GM19043 (cell line): Measurements from ENCODE around the gene WDR11.
A peak's percentile ranks its signal among the peaks of the same experiment; 100 is the strongest.

ENCODE experiments used
- ATAC-seq: cut with Tn5 transposase; IDR thresholded peaks from one replicate; pipeline ENCODE4 v1.9.1; 2021; ENCODE audit warnings: low read depth; ENCODE audit not compliant: unreplicated experiment

Gene WDR11

GRCh38 chr10:120850911-120851865, at the start of gene WDR11:
WDR11 (plus strand) TSS chr10:120851362; CDS start chr10:120851421, 59 bp downstream.
- ATAC-seq, result peak; percentile 95

- no peak for ATAC-seq
Measured at GRCh38 chr10:120802935-120803334, 48.2 kb upstream of the WDR11 start.

- no peak for ATAC-seq
Measured at GRCh38 chr10:120803972-120804371, 47.2 kb upstream of the WDR11 start.

GRCh38 chr10:120805014-120805812, 45.9 kb upstream of the WDR11 start:
- no peak for ATAC-seq

GRCh38 chr10:120806081-120806480, 45.1 kb upstream of the WDR11 start:
- no peak for ATAC-seq

GRCh38 chr10:120810298-120810697, 40.9 kb upstream of the WDR11 start:
- no peak for ATAC-seq

- ATAC-seq, result no peak
Measured at GRCh38 chr10:120813085-120813484, 38.1 kb upstream of the WDR11 start.

GRCh38 chr10:120818301-120818700, 32.9 kb upstream of the WDR11 start:
- no peak for ATAC-seq

GRCh38 chr10:120819366-120819765, 31.8 kb upstream of the WDR11 start:
- ATAC-seq, result no peak

- ATAC-seq, result no peak
Measured at GRCh38 chr10:120823266-120823665, 27.9 kb upstream of the WDR11 start.

- ATAC-seq, result no peak
Measured at GRCh38 chr10:120824881-120825309, 26.3 kb upstream of the WDR11 start.

GRCh38 chr10:120825878-120826769, 25.0 kb upstream of the WDR11 start:
- no peak for ATAC-seq

- peak; percentile 80 for ATAC-seq
Measured at GRCh38 chr10:120827251-120827875, 23.8 kb upstream of the WDR11 start.

- no peak for ATAC-seq
Measured at GRCh38 chr10:120828763-120829319, 22.3 kb upstream of the WDR11 start.

- ATAC-seq, result no peak
Measured at GRCh38 chr10:120832106-120832505, 19.1 kb upstream of the WDR11 start.

- no peak for ATAC-seq
Measured at GRCh38 chr10:120833222-120833928, 17.8 kb upstream of the WDR11 start.

GRCh38 chr10:120835603-120836002, 15.6 kb upstream of the WDR11 start:
- ATAC-seq, result no peak

- ATAC-seq, result no peak
Measured at GRCh38 chr10:120838941-120839340, 12.2 kb upstream of the WDR11 start.
